Measurements from ENCODE around the gene ENKD1.

DNA sequence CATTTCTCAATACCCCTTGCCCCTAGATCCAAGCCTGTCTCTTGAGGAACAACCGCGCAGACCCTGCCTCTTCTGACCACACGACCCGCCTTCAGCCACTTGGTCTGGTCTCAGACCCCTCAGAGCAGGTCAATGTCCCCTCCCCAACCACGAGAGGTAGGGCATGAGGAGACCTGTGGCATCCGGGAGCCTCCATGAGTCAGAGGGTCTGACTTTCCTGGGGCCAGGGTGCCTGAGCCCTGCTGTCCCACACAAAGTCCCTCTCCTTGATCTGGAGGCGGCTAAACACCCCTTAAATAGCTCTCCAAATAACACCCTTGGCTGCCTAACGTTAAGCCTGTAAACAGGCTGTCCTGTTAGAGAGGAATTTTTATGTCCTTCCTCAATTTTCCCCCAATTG, 16.5 kb downstream of the ENKD1 start:
- TF ChIP-seq, protein P1, sequence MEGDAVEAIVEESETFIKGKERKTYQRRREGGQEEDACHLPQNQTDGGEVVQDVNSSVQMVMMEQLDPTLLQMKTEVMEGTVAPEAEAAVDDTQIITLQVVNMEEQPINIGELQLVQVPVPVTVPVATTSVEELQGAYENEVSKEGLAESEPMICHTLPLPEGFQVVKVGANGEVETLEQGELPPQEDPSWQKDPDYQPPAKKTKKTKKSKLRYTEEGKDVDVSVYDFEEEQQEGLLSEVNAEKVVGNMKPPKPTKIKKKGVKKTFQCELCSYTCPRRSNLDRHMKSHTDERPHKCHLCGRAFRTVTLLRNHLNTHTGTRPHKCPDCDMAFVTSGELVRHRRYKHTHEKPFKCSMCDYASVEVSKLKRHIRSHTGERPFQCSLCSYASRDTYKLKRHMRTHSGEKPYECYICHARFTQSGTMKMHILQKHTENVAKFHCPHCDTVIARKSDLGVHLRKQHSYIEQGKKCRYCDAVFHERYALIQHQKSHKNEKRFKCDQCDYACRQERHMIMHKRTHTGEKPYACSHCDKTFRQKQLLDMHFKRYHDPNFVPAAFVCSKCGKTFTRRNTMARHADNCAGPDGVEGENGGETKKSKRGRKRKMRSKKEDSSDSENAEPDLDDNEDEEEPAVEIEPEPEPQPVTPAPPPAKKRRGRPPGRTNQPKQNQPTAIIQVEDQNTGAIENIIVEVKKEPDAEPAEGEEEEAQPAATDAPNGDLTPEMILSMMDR (IDR thresholded peaks at IDR 0.05) = no peak
- no peak for TF ChIP-seq CREB1 (CRISPR knock-in tag; IDR thresholded peaks at IDR 0.05)
- TF ChIP-seq ELF4 (CRISPR knock-in tag; IDR thresholded peaks at IDR 0.05; ENCODE audit: low read depth) = no peak
- TF ChIP-seq SP1 (CRISPR knock-in tag; conservative IDR thresholded peaks at IDR 0.05) = no peak
- no peak for TF ChIP-seq KAT7 (CRISPR knock-in tag; IDR thresholded peaks at IDR 0.05; ENCODE audit: borderline replicate concordance)
- TF ChIP-seq, protein P2, sequence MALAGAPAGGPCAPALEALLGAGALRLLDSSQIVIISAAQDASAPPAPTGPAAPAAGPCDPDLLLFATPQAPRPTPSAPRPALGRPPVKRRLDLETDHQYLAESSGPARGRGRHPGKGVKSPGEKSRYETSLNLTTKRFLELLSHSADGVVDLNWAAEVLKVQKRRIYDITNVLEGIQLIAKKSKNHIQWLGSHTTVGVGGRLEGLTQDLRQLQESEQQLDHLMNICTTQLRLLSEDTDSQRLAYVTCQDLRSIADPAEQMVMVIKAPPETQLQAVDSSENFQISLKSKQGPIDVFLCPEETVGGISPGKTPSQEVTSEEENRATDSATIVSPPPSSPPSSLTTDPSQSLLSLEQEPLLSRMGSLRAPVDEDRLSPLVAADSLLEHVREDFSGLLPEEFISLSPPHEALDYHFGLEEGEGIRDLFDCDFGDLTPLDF (CRISPR knock-in tag; IDR thresholded peaks at IDR 0.05) = no peak
- no peak for TF ChIP-seq RELA (CRISPR knock-in tag; IDR thresholded peaks at IDR 0.05; ENCODE audit: borderline replicate concordance)
- TF ChIP-seq FOXJ3 (CRISPR knock-in tag; IDR thresholded peaks at IDR 0.05; ENCODE audit: borderline replicate concordance) = no peak
- TF ChIP-seq, protein P3, sequence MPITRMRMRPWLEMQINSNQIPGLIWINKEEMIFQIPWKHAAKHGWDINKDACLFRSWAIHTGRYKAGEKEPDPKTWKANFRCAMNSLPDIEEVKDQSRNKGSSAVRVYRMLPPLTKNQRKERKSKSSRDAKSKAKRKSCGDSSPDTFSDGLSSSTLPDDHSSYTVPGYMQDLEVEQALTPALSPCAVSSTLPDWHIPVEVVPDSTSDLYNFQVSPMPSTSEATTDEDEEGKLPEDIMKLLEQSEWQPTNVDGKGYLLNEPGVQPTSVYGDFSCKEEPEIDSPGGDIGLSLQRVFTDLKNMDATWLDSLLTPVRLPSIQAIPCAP (CRISPR knock-in tag; IDR thresholded peaks at IDR 0.05) = no peak
- TF ChIP-seq, protein P4, sequence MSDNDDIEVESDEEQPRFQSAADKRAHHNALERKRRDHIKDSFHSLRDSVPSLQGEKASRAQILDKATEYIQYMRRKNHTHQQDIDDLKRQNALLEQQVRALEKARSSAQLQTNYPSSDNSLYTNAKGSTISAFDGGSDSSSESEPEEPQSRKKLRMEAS (CRISPR knock-in tag; IDR thresholded peaks at IDR 0.05) = no peak

Measured in WTC11 (cell line).